Activated CD4-positive, alpha-beta T cell treated with anti-CD3 and anti-CD28 coated beads for 1 hour (primary cell): ENCODE measurements around the gene TOX2.

Experiments used
- DNase-seq: peaks from one replicate; pipeline ENCODE4 v3.0.0-alpha.2; 2020

The TOX2 gene

DNA sequence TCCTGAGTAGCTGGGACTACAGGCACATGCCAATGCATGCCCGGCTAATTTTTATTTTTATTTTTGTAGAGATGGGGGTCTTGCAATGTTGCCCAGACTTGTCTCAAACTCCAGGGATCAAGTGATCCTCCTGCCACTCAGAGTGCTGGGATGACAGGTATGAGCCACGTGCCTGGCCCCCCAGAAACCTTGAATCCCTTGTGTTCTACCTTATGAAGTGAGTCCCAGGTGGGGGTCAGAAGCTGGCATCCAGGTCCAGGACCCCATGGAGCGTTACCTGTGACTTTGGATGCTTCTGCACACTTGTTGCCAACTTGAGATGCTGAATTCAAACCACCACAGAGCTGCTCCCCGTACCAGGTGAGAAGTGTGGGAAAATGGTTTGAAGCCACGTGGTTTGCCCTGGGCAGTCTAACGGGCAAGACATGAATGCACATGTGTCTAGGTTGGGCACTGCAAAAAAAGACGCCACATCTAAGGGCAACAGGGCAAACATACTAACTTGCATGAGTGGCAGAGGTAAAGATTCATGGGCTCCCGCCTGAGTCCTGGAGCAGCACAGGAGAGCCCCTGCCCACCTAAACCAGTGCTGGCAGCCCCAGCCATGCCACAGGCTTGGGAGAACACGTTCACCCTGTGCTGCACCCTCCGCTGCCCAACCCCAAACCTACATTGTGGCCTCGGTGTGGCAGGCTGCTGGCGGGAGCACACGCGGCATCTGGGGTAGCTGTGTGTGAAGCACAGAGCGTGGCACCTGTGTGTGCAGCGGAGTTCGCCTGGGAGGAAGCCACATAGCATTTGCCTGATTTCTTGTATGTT lies 171.2 kb downstream of the TOX2 start:
- no peak for DNase-seq

DNA sequence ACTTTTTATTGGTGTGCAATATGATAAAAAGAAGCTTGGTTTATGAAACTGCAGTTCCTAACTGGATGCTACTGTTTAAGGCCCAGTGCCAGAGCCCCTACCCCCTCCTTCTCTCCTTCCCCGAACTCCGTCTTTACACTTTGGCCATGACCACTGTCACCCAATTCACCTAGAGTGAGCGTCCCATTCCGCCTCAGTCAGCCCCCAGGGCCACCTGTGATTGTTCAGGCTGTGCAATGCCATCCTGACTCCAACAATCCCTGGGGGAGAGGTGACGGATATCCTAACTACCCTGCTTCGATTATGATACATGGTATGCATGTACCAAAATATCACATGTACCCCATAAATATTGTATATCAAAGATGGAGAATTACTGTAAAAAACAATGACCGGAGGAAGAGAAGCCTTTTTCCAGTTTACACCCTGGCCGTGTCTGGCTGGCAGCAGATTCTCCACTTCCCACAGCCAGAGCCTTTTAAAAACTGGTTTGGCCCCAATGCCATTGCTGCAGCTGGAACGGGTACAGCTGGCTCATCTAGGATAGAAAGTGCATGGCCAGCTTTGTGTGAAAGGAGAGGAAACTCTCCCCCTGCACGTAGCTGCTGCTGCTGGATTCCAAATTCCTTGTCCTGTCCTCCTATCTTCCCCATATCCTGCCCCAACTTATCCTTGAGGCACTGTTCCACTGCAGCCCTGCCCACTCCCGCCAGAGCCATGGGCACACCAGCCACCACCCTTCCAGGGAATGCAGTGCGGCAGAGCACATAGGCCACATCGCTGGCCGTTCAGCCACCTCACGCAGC lies 172.6 kb downstream of the TOX2 start:
- no peak for DNase-seq

DNA sequence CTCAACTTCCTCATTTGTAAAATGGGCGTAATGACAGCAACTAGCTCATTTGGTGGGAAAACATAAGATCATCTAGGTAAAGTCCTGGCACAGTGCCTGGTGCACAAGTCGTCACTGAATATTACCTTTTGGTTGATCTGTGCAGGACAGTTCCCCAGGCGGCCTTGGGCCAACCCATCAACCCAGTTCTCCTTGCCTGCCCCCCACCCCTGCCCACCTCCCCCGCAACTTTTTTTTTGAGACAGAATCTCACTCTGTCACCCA lies 173.1 kb downstream of the TOX2 start:
- DNase-seq, result no peak

DNA sequence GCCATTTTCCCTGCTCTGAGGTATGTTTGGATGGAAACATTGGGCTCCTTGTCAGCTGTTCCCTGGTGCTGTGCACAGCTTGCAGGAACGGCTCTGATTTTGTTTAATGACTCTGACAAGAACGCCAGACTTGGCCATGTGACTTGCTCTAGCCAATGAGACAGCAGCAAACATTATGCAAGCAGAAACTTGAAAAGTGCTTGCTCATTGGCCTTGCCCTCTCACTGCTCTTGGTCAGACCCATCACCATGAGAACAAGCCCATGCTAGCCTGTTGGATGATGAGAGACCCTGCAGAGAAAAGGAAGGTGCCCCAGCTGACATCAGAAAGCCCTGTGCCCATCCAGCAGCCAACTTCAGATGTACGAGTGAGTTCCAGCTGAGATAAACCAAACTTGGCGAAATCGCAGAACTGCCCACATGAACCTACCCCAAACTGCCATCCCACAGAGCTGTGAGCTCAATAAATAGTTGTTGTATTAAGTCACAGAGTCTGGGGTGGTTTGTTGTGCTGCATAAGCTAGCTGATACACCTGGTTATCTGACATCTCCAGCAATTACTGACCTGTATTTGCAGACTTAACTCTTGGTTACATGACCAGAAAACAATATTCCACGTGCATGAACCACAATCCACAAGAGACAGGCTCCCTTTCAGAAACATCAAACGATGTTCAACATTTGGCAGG lies 175.5 kb downstream of the TOX2 start:
- DNase-seq, result no peak

DNA sequence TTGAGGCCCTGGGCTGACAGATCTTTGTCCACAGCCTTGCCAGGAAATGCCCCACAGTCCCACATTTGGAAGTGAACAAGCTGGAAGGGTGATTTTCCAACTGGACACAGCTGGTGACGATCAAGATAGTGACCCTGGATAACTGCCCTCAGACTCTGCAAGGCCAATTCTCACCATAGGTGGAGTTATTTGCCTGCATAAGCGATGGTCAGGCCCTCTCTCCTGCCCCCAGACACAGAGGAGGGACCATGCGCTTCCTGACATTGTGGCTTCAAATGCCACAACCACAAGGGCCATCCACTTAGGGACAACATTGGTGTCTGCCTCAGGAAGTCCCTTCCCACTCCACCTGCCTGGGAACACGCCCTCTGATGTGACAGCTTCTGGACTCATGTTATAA lies 176.4 kb downstream of the TOX2 start:
- DNase-seq, result no peak

DNA sequence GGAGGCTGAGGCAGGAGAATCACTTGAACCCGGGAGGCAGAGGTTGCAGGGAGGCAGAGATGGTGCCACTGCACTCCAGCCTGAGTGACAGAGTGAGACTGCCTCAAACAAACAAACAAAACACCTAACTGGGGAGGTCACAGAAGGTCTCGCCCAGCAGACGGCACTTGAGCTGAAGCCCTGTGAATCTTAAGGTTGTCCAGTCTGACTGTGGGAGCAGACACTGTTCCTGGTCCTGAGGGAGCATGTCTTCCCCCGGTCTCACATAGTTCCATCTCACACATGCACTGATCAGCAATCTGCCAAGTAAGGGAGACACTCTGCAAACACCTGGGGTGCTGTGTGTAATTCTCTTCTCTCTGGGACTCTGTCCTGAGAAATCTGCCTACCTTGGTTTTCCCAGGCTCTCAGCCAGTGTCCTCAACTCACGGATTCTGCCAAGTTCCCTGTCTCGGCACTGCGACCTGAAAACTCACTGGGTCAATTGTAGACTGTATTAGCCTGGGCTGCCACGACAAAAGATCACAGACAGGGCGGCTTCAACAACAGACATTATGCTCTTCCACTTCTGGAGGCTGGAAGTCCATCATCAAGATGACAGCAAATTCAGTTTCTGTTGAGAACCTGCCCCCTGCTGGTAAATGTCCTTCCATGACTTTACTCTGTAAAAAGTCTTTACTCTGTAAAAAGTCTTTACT lies 178.0 kb downstream of the TOX2 start:
- DNase-seq, result no peak

DNA sequence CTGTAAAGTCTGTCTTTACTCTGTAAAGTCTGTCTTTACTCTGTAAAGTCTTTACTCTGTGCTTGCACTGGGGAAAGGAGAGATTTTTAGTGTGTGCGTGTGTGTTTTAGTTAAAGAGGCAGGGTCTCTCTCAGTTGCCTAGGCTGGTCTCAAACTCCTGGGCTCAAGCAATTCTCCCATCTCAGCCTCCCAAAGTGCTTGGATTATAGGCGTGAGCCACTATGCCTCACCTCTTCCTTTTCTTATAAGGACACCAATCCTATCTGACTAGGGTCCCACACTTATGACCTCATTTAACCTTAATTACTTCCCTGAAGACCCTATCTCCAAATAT lies 178.6 kb downstream of the TOX2 start:
- DNase-seq, result no peak

DNA sequence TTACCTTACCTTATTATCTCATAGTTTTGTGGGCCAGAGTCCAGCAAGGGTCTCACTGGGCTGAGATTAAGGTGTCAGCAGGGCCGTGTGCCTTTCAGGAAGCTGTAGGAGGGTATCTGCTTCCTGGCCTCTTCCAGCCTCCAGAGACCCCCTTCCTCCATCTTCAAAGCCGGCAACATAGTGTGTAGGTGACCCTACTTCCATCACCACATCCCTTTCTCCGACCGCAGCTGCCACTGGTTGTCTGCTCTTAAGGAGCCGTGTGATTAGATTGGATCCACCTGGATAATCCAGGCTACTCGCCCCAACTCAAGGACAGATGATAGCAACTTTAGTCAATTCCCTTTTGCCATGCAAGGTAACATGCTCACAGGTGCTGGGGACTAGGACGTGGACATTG lies 181.2 kb downstream of the TOX2 start:
- no peak for DNase-seq

DNA sequence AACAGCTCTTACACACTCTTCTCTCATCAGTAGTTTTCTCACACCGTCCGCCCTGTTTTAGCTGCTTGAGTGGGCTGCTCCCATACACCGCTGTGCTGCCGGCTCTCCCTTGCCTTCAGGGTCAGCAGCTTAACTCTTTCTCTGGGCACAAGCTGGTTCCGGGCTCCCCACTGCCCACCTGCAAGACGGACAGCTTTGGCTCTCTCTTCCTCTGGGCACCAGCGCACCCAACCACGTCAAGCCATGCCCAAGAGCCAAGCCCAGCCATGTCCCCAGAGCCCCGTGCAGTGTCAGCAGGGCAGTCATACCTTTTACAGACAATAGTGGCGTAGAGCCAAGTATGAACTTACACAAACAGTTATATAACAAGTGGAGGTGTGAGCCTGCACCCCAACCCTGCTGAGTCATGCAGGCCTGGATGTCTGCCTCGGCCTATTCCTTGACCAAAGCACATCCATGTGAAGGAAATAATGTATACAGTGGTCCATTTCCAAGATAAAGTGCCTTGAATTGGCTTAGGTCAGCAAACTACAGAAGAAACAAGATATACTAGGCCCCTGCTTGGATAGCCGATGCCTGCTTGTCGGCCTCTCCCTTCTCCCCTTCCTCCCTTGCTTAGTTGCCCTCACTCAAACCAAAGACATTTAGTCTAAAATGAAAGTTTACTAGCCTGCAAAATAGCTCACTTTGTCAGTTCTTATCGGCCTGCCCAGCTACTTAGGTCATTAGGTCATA lies 183.0 kb downstream of the TOX2 start:
- DNase-seq, result no peak

DNA sequence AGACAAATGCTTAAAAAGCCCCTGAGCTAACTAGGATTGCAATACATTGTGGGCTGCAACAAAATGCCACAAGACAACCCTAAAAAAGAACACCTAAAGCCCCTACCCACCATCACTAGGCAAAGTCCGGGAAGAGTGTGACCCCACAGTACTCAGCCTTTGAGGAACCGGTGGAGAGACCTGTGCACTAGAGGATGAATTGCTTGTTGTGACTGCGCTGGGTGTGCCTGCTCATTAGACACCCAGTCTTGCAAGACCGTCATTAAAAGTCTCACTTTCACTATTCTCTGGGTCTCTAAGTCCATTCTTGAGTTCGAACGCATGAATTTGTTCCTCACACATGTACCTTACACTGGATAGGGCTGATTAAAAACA lies 183.6 kb downstream of the TOX2 start:
- DNase-seq, result no peak

DNA sequence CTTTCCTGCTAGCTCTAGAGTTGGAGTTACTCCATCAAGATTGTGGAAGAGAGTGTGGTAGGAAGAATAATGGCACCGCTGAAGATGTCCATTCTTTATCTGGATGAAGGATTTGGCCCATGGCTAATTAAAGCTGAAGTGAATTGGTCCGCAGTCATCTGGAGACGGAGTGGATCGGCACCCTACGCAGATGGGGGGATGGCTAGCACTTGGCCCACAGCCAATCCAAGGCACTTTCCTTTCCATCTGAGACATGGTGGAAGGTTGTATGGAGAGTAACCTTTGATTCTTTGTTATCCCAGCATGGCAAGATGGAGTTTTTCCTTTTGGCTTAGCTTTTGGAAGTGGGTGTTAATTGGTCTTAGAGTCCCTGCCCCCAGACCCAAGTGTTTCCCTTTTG lies 184.0 kb downstream of the TOX2 start:
- no peak for DNase-seq

DNA sequence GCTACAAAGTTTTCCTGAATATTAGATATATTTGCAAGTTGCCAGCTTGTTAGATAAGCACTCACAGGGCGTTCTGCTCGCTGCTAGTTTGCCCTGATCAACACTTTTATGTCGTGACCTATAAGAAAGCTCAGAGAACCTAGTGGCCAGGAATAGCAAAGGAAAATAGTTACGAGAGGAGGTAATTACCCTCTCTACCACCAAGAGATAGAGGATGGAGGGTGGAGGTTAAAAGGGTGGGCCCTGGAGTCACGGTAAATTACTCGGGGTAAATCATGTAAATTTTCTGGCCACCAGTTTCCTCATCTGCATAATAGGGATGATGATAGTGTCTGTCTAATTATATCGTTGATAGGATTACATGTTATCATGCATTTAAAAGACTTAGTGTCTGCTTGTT lies 185.2 kb downstream of the TOX2 start:
- DNase-seq, result no peak

DNA sequence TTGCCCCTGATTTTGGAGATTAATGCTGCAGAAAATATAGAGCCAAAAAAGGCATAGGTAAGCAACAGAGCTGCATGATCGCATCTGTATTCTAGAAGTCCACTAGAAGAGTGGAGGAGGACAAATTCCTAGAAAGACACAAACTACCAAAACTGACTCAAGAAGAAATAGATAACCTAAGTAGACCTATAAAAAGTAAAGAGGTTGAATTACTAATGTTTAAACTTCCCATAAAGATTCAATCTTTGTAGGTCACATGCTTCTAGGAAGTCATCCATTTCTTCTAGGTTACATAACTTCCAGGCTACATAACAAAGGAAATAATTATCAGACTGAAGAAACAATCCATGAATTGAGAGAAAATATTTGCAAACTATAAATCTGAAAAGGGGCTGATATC lies 187.9 kb downstream of the TOX2 start:
- no peak for DNase-seq

DNA sequence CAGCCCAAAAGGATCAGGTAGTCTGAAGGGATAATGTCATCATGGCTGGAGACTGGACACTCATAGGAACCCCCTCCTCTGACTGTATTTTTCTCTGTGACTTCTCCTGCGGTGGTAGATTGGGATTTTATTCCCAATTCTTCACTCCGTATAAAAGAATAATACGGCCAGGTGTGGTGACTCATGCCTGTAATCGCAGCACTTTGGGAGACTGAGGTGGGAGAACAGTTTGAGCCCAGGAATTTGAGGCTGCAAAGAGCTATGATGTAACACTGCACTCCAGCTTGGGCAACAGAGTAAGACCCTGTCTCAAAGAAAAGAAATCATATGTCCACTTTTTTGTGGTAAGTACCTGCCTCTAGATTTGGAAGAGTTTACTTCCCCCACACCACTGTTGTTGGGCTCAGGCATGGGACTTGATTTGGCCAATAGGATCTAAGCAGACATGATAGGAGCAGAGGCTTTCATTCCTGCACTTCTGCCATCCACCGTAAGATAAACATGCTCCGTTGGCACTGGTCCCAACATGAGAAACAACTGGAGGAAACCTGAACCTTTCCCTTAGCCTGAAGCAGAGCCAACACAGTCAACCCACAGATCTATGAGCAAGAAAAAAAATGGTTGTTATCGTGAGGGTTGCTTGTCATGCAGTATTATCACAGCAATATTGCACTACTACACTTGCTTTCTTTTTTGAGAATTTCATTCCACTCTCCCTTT lies 190.3 kb downstream of the TOX2 start:
- DNase-seq, result no peak

DNA sequence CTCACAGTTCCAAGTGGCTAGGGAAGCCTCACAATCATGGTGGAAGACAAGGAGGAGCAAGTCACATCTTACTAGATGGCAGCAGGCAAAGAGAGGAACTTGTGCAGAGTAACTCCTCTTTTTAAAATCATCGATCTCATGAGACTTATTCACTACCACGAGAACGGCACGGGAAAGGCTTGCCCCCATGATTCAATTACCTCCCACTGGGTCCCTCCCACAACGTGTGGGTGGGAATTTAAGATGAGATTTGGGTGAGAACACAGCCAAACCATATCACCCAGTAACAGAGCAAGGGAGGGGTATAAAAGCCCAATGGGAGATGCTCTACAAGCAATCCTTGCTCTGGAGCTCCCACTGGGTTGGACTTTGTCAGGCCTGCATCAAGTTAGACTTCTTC lies 192.0 kb downstream of the TOX2 start:
- no peak for DNase-seq

DNA sequence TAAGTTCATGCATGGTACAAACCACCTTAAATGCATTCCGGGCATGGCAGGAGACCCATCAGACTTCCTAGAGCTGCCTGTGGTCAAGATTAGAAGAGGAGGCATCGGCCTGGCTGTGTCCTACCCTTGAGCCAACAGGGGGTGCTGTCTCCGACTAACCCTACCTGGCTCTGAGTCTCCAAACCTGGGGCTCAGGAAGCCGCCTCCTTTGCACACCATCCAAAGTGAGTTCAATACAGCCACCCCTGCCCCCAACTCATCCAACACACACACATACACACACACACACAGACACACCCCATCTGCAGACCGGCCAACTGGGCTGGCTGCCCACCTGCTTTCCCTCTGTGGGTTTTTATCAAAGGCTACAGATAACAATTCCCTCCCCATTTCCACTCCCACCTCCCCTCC lies 195.3 kb downstream of the TOX2 start:
- DNase-seq, result no peak

DNA sequence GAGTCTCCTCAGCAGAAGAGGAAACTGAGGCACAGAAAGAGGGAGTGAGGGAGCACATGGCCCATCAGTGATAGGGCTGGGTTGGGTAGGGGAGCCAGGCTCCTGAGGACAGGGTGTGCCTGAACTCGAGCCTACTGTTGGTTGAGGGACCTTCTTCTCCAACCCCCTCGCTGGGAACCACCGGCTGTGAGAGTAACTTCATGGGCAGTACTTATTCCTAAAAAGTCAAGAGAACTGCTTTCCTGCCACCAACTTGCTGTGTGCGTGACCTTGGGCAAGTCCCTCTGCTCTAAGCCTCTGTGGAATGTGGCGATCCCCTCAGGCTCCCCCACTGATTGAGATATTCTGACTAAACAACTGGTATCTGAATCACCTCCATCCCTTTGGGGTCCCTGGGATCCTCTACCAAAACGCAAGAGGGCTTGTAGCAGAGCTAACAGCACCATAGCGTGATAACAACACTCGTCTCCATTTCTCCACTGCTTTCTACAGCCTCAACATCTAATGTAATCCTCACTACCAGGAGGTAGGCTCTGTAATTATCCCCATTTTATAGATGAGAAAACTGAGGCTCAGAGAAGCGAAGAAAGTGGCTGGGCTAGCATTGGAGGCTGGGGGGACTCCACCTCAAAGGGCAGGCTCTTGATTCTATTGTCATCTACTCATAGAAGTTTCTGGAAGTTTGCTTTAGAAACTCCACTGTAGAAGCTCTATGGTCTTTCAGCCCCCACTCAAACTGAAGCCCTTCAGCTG lies 196.3 kb downstream of the TOX2 start:
- no peak for DNase-seq

DNA sequence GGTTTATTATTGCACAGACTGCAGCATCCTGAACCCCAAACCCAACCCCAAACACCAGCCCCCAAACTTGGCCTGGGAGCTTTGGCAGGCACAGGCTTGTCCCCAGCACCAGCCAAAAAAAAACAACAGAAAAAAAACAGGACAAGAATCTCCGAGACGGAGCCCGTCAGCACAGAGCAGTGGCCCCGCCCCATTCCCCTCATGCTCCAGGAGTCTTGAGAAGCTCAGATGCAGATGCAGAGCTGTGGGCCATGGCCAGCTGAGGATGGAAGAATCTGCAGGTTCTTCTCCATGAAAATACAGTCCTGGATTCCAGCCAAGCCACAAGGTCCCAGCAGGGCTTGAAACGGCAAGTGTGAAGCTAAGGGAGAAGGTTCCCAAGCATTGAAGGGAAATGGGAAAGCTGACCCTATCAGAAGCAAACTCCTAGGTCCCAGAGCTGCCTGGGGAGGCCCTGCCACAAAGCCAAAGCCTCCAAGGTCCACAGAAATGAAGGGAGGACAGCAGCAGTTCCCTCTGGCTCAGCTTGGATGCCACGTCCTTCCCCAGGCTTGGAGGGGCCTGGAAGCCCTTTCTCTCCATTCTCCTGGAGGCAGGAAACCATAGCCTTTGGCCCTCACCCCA lies 197.2 kb downstream of the TOX2 start:
- no peak for DNase-seq

DNA sequence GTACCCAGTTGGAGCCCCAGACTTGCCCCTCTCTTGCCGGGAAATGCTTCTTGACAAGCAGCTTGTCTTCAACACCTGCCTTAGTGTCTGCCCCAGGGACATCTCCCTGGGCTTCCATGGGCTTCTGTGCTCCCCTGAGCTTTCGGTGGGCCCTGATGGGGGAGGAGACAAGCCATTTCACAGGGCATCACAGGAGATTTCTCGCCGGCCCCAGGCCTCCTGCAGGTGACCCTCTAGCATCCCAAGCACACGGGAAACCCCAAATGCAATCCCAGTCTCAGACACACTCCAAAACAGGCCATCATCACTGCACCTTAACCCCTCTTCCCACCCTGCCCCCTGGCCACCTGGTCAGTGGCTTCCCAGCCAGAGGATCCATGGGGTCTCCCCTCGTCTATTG lies 197.8 kb downstream of the TOX2 start:
- no peak for DNase-seq

DNA sequence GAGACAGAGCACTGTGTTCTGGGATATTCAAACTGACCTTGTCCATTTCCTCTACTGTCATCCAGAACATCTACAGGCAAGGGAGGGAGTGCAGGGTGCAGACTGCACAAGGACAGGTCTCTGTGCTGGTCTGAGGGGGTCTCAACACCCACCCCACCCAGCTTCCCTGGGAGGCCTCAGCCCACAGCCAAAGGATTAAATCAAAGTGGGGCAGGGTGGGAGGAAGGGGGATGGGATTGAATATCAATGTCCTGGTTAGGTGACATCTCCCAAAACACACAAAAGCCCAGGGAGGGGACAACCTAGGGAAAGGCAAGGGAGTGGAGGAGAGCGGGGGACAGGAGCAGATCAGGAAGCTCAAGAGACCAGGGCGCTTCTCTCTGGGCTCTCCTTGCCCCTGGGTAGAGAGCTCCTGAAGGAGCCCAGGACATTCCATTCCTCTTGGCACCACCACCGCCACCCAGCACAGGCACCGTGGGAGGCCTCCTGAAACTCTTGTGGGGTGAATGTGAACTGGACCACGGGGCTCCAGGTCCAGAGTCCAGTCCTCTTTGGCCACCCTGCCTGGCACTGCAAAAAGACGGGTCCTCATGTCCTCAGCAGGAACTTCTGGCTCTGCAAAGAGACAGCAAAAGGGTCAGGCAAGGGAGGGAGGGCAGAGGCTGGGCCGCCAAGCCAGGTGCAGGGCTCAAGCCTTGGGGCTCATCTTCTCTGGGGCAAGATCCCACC lies 198.4 kb downstream of the TOX2 start:
- no peak for DNase-seq
